GM12878 (cell line): ENCODE results near the gene RPL32. TPM values are rescaled to one million over a fixed set of nuclear protein-coding genes. Genes with fewer than 3 reads are reported as not detected.

Experiments
- ATAC-seq: fragments of 200-7000 bp; cut with Tn5 transposase; 3 replicates; pipeline ENCODE4 v1.9.1; 2020; ENCODE audit warnings: mild to moderate bottlenecking, moderate library complexity
- BruUV-seq: library from RNA; stranded (reverse); fragments of 400-500 nt; replicated peaks from 2 replicates; lab custom pipeline; 2021; lab: Mats Ljungman, UMichigan
- CTCF ChIA-PET: fragments of 300-600 bp; sonication (Branson Sonifier 250); formaldehyde crosslinking; extraction: SDS; loops from one replicate; lab custom pipeline; 2021; ENCODE audit warnings: inconsistent platforms; lab: Yijun Ruan, JAX
- POLR2A ChIA-PET: fragments of 350-600 bp; formaldehyde crosslinking; extraction: SDS; loops from one replicate; lab custom pipeline; 2021; ENCODE audit warnings: inconsistent platforms; lab: Charles Lee
- RAD21 ChIA-PET: fragments of 300-600 bp; sonication (Branson Sonifier 250); formaldehyde crosslinking; loops from one replicate; lab custom pipeline; 2023; ENCODE audit warnings: antibody characterized with exemption; ENCODE audit not compliant: unreplicated experiment; lab: Charles Lee
- SMC1A ChIA-PET: fragments of 300-600 bp; sonication (Branson Sonifier 250); formaldehyde crosslinking; loops from one replicate; lab custom pipeline; 2023; ENCODE audit not compliant: unreplicated experiment, uncharacterized antibody; lab: Charles Lee
- DNase-seq: peaks from one replicate; pipeline ENCODE4 v3.0.0-alpha.2; 2011; ENCODE audit warnings: low read depth, low spot score
- FAIRE-seq: peaks from 3 replicates; lab custom pipeline; 2011; peaks lifted over from hg19 to GRCh38; lab: Jason Lieb, UNC
- H2AFZ ChIP-seq: 2 replicates; pipeline ENCODE4 v1.6.0; 2011; ENCODE audit warnings: low read depth, low read length, control low read depth; ENCODE audit not compliant: control insufficient read depth
- H3K27ac ChIP-seq: 2 replicates; pipeline ENCODE4 v1.5.1; 2011; ENCODE audit warnings: control low read depth; ENCODE audit not compliant: control insufficient read depth, insufficient read depth
- H3K27me3 ChIP-seq, 2 experiments: replicated peaks in 1 of 2; 2 replicates each; pipeline versions ENCODE4 v1.6.0 to v1.6.1; 2011; ENCODE audit warnings: low read length in 1 of 2; ENCODE audit not compliant: control insufficient read depth in 2 of 2, insufficient read depth in 2 of 2
- H3K36me3 ChIP-seq, 2 experiments: 2 replicates each; pipeline ENCODE4 v1.5.1; 2011; ENCODE audit warnings: low read length in 1 of 2; ENCODE audit not compliant: control insufficient read depth in 2 of 2, insufficient read depth in 2 of 2
- H3K4me1 ChIP-seq: 2 replicates; pipeline ENCODE4 v1.6.1; 2011; ENCODE audit warnings: mild to moderate bottlenecking, low read length, moderate library complexity, mixed read lengths; ENCODE audit not compliant: control insufficient read depth, insufficient read depth
- H3K4me2 ChIP-seq: 2 replicates; pipeline ENCODE4 v1.6.0; 2011; ENCODE audit warnings: control low read depth; ENCODE audit not compliant: control insufficient read depth, insufficient read depth
- H3K4me3 ChIP-seq: fragments of 200-600 bp; sonication (generic); 2 replicates; pipeline ENCODE4 v1.5.1; 2016
- H3K79me2 ChIP-seq: 2 replicates; pipeline ENCODE4 v1.6.0; 2011; ENCODE audit warnings: low read length; ENCODE audit not compliant: control insufficient read depth, insufficient read depth
- H3K9ac ChIP-seq: 2 replicates; pipeline ENCODE4 v1.8.0; 2011; ENCODE audit warnings: low read length, control low read depth, mixed read lengths; ENCODE audit not compliant: control insufficient read depth, insufficient read depth
- H3K9me3 ChIP-seq: replicated peaks from 3 replicates; pipeline ENCODE4 v1.5.1; 2011; ENCODE audit warnings: mild to moderate bottlenecking, low read length; ENCODE audit not compliant: control insufficient read depth, insufficient read depth
- H4K20me1 ChIP-seq: 2 replicates; pipeline ENCODE4 v1.6.0; 2011; ENCODE audit not compliant: control insufficient read depth, insufficient read depth
- CBFB ChIP-seq: IDR thresholded peaks from 2 replicates; pipeline ENCODE4 v1.6.1; 2016; ENCODE audit warnings: antibody characterized with exemption, low read depth
- ETV6 ChIP-seq, 2 experiments: fragments of 450-650 bp in 1 of 2; IDR thresholded peaks in 1 of 2; conservative IDR thresholded peaks in 1 of 2; 2 replicates each; pipeline ENCODE4 v1.6.1; 2014; ENCODE audit warnings: antibody characterized with exemption in 1 of 2, borderline replicate concordance in 1 of 2, low read depth in 1 of 2, mild to moderate bottlenecking in 1 of 2, moderate library complexity in 1 of 2
- FOXK2 ChIP-seq: fragments of 450-650 bp; IDR thresholded peaks from 2 replicates; pipeline ENCODE4 v1.6.1; 2017; ENCODE audit warnings: mild to moderate bottlenecking, moderate library complexity
- GATAD2B ChIP-seq: fragments of 450-650 bp; conservative IDR thresholded peaks from 2 replicates; pipeline ENCODE4 v1.6.1; 2017; ENCODE audit warnings: low read depth, mild to moderate bottlenecking, moderate library complexity
- HCFC1 ChIP-seq: fragments of 150-350 bp; IDR thresholded peaks from 2 replicates; pipeline ENCODE4 v1.6.1; 2014; ENCODE audit warnings: low read length
- SP1 ChIP-seq: IDR thresholded peaks from one replicate; pipeline ENCODE4 v1.6.1; 2011; ENCODE audit warnings: low read depth, low read length
- STAT1 ChIP-seq: fragments of 450-650 bp; conservative IDR thresholded peaks from 2 replicates; pipeline ENCODE4 v1.6.1; 2014; ENCODE audit warnings: antibody characterized with exemption, mild to moderate bottlenecking
- WGBS: methylation state at CpG from one replicate; pipeline ENCODE4 v1.1.6; 2016; ENCODE audit warnings: low lambda C conversion rate; ENCODE audit not compliant: insufficient replicate concordance, insufficient coverage; ENCODE audit errors: missing lambda C conversion rate; 5-methylcytosine and 5-hydroxymethylcytosine counted together
- in situ Hi-C: fragments of 300-500 bp; cut with MboI; formaldehyde crosslinking; loops from 9 replicates; pipeline ENCODE4 v1.14.3; 2018; ENCODE audit warnings: mixed read lengths
- intact Hi-C: fragments of 100-400 bp; cut with micrococcal nuclease; formaldehyde crosslinking; loops from one replicate; pipeline ENCODE4 v1.14.2; 2022; ENCODE audit not compliant: unreplicated experiment
- polyA plus RNA-seq, 11 experiments: library from polyadenylated mRNA; depleted of rRNA in 4 of 11; unstranded in 6 of 11; stranded (reverse) in 5 of 11; fragments of >200 nt; fragmentation: Nextera tagmentation in 4 of 11; fragmentation: Illumina TruSeq in 1 of 11; extraction: Ambion mirVana in 4 of 11; extraction: Trizol in 1 of 11; gene quantifications; 1 replicate in 1 of 11; 2 replicates in 10 of 11; pipeline versions ENCODE4 v1.2.1 to v1.2.3, GENCODE V29; 2011 to 2016; ENCODE audit warnings: inconsistent platforms in 2 of 11, missing spikeins in 2 of 11, low read depth in 1 of 11
- total RNA-seq, 4 experiments: library from RNA; depleted of rRNA in 3 of 4; stranded (reverse); fragments of >200 nt in 3 of 4; fragmentation: Illumina TruSeq in 1 of 4; extraction: Trizol in 1 of 4; gene quantifications; 2 replicates each; pipeline versions ENCODE4 v1.2.1 to v1.2.3, GENCODE V29; 2013 to 2021
- TF ChIP-seq, protein P1 (sequence below): IDR thresholded peaks from 2 replicates; pipeline ENCODE4 v1.6.1; 2011; ENCODE audit warnings: borderline replicate concordance, low read depth, mild to moderate bottlenecking, moderate library complexity, mixed read lengths, low read length; ENCODE audit not compliant: insufficient read depth; ENCODE audit errors: extremely low read length

RPL32 gene
- total and polyA plus RNA-seq, 10 of the 15 experiments (the other 5 are each of a cell fraction or from before 2014, with no cell fraction given), result 1,533 to 5,147 (median 3,350) TPM

DNA sequence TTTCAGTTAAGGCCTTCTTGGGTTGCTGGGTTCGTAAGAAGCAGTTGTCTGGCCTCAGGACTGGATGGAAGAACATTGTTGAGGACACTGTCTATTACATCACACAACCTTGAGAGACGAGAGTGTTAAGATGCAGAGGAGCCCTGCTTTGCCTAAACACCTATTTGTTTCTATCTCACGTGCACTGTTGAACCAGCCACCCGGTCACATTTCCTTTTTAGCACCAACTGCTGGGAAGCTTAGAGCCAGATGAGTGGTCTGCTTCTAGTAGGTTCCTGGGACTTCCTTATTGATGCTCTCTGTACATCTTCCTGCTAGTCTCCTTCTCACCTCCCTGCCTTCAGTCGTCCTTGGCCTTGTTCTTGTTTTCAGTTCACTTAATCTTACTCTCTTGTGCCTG, 22.6 kb downstream of the RPL32 start:
- Histone ChIP-seq H3K27me3 (no peaks in the 10 kb centered on the region), H3K9ac (no peak overlapping the region), H3K4me3 (no peak overlapping the region), H3K4me1 (no peaks in the 10 kb centered on the region), H2AFZ (no peak overlapping the region), H3K9me3 (no peaks in the 10 kb centered on the region), H3K4me2 (no peak overlapping the region), H3K79me2 (no peaks in the 10 kb centered on the region), H3K36me3 (no peaks in the 10 kb centered on the region), H4K20me1 (no peaks in the 10 kb centered on the region), H3K27ac (no peak overlapping the region)
- CTCF ChIA-PET, result interaction anchor here (0.9 to 2.1 kb wide), 3 partner anchors 8 to 73 kb away, joined by 4 to 7 read pairs (median 7); partner anchors contain the start of gene RPL32
- RAD21 ChIA-PET, result no interaction called here
- no peak for TF ChIP-seq HCFC1
- TF ChIP-seq, protein P1, sequence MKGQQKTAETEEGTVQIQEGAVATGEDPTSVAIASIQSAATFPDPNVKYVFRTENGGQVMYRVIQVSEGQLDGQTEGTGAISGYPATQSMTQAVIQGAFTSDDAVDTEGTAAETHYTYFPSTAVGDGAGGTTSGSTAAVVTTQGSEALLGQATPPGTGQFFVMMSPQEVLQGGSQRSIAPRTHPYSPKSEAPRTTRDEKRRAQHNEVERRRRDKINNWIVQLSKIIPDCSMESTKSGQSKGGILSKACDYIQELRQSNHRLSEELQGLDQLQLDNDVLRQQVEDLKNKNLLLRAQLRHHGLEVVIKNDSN, result no peak
- TF ChIP-seq GATAD2B, result no peak
- no peak for TF ChIP-seq STAT1
- no peak for TF ChIP-seq CBFB
- no peak for TF ChIP-seq ETV6 (conservative IDR thresholded peaks at IDR 0.05 in 1 of 2, IDR thresholded peaks at IDR 0.05 in 1 of 2; ENCODE audit: borderline replicate concordance in 1 of 2, low read depth in 1 of 2)
- no peak for TF ChIP-seq SP1
- no peak for TF ChIP-seq FOXK2
- POLR2A ChIA-PET, result no interaction called here
- peak; percentile 18 for ATAC-seq
- no TSS peak for BruUV-seq
- DNase-seq, result no peak
- SMC1A ChIA-PET, result interaction anchor here (0.6 kb wide), 1 partner anchor 162 kb away, joined by 3 read pairs; no protein-coding TSS in a partner anchor
- in situ Hi-C loops (no loop called here), intact Hi-C loops (no loop called here)
- 0% methylated on average over 5 of the region's 5 CpGs for WGBS
- FAIRE-seq, result no peak
